Osteoblast (primary cell): ENCODE measurements around the gene PARD3B. TPM values are rescaled to one million over a fixed set of nuclear protein-coding genes. Genes with fewer than 3 reads are reported as not detected.

ENCODE experiments used
- DNase-seq: peaks from one replicate; pipeline ENCODE4 v3.0.0; 2011; ENCODE audit warnings: low spot score, mixed read lengths; ENCODE audit not compliant: insufficient read length; ENCODE audit errors: missing footprints
- H2AFZ ChIP-seq: 2 replicates; pipeline ENCODE4 v1.6.0; 2011; ENCODE audit warnings: mild to moderate bottlenecking, low read length
- H3K27ac ChIP-seq: 2 replicates; pipeline ENCODE4 v1.5.1; 2011; ENCODE audit warnings: mild to moderate bottlenecking, low read depth, low read length, moderate library complexity
- H3K27me3 ChIP-seq: 2 replicates; pipeline ENCODE4 v1.6.0; 2012; ENCODE audit warnings: mild to moderate bottlenecking, control low read depth, inconsistent platforms, low read length, moderate library complexity; ENCODE audit not compliant: insufficient read depth
- H3K36me3 ChIP-seq: 2 replicates; pipeline ENCODE4 v1.5.1; 2011; ENCODE audit warnings: mild to moderate bottlenecking, low read length, control low read depth, moderate library complexity; ENCODE audit not compliant: insufficient read depth
- H3K4me1 ChIP-seq: 2 replicates; pipeline ENCODE4 v1.5.1; 2011; ENCODE audit warnings: mild to moderate bottlenecking, low read length, control low read depth, moderate library complexity; ENCODE audit not compliant: insufficient read depth
- H3K4me2 ChIP-seq: 2 replicates; pipeline ENCODE4 v1.6.0; 2011; ENCODE audit warnings: mild to moderate bottlenecking, low read length; ENCODE audit not compliant: insufficient read depth
- H3K4me3 ChIP-seq: fragments of 200-600 bp; sonication (generic); 3 replicates; pipeline ENCODE4 v1.5.1; 2012; ENCODE audit warnings: mild to moderate bottlenecking, low read length, inconsistent platforms; ENCODE audit not compliant: insufficient read depth
- H3K79me2 ChIP-seq: 2 replicates; pipeline ENCODE4 v1.6.0; 2012; ENCODE audit warnings: mild to moderate bottlenecking, low read length, control low read depth, inconsistent platforms; ENCODE audit not compliant: insufficient read depth
- H3K9me3 ChIP-seq: 2 replicates; pipeline ENCODE4 v1.5.1; 2011; ENCODE audit warnings: low read depth, low read length, control low read depth
- H4K20me1 ChIP-seq: 2 replicates; pipeline ENCODE4 v1.6.0; 2012; ENCODE audit warnings: mild to moderate bottlenecking, low read length, control low read depth; ENCODE audit not compliant: insufficient read depth
- CTCF ChIP-seq: IDR thresholded peaks from 2 replicates; pipeline ENCODE4 v1.5.1; 2011; ENCODE audit warnings: mild to moderate bottlenecking, low read depth, low read length, moderate library complexity; ENCODE audit errors: extremely low read depth
- total RNA-seq: library from RNA; depleted of rRNA; stranded (reverse); fragments of >200 nt; gene quantifications from 2 replicates; pipeline ENCODE4 v1.2.3, GENCODE V29; 2012

Gene PARD3B
- total RNA-seq, 1 donor = 22.4 TPM

GRCh38 chr2:204923957-204924356, 378.7 kb downstream of the PARD3B start:
- DNase-seq = no peak

GRCh38 chr2:204931562-204931961, 386.3 kb downstream of the PARD3B start:
- Histone ChIP-seq H3K27me3 (no peaks in the 10 kb centered on the region), H3K4me1 (no peaks in the 10 kb centered on the region), H3K79me2 (no peaks in the 10 kb centered on the region), H3K36me3 (no peaks in the 10 kb centered on the region), H3K4me2 (no peak overlapping the region), H3K9me3 (no peaks in the 10 kb centered on the region), H2AFZ (no peak overlapping the region), H4K20me1 (no peaks in the 10 kb centered on the region), H3K4me3 (no peak overlapping the region), H3K27ac (no peak overlapping the region)
- no peak for TF ChIP-seq CTCF
- DNase-seq = no peak

More at GRCh38 chr2:204923957-204924356, 378.7 kb downstream of the PARD3B start:
- H3K4me1 ChIP-seq = no peaks in the 10 kb centered on the region
- H3K4me3 ChIP-seq = no peak overlapping the region
- H2AFZ ChIP-seq = no peak overlapping the region
- H3K79me2 ChIP-seq = no peaks in the 10 kb centered on the region
- H3K27ac ChIP-seq = no peak overlapping the region
- no peak for TF ChIP-seq CTCF
- H3K9me3 ChIP-seq = no peaks in the 10 kb centered on the region
- no peaks in the 10 kb centered on the region for H4K20me1 ChIP-seq
- no peaks in the 10 kb centered on the region for H3K36me3 ChIP-seq
- no peak overlapping the region for H3K4me2 ChIP-seq
- H3K27me3 ChIP-seq = no peaks in the 10 kb centered on the region

GRCh38 chr2:204933735-204934374, 388.6 kb downstream of the PARD3B start:
- Histone ChIP-seq H3K27me3 (no peaks in the 10 kb centered on the region), H3K27ac (no peak overlapping the region), H3K79me2 (no peaks in the 10 kb centered on the region), H3K36me3 (no peaks in the 10 kb centered on the region), H3K4me3 (no peak overlapping the region), H3K9me3 (no peaks in the 10 kb centered on the region), H4K20me1 (no peaks in the 10 kb centered on the region), H2AFZ (no peak overlapping the region), H3K4me1 (no peaks in the 10 kb centered on the region), H3K4me2 (no peak overlapping the region)
- no peak for TF ChIP-seq CTCF
- DNase-seq = no peak

GRCh38 chr2:204944927-204945326, 399.7 kb downstream of the PARD3B start:
- no peak for DNase-seq
- peaks cover 2% of the 10 kb centered on the region for H3K4me1 ChIP-seq

More at GRCh38 chr2:204944927-204945326, 399.7 kb downstream of the PARD3B start:
- Histone ChIP-seq H2AFZ (no peak overlapping the region), H3K27ac (no peak overlapping the region), H3K27me3 (no peaks in the 10 kb centered on the region), H3K4me2 (no peak overlapping the region), H3K4me3 (no peak overlapping the region), H4K20me1 (no peaks in the 10 kb centered on the region), H3K36me3 (no peaks in the 10 kb centered on the region), H3K9me3 (no peaks in the 10 kb centered on the region), H3K79me2 (no peaks in the 10 kb centered on the region)
- TF ChIP-seq CTCF = no peak
